Liver (tissue), 3 donors: Measurements from ENCODE around the gene AMMECR1.

Experiments
- ATF3 ChIP-seq: IDR thresholded peaks from 2 replicates; pipeline ENCODE4 v1.6.1; 2016; ENCODE audit warnings: antibody characterized with exemption
- CTCF ChIP-seq: fragments of 150-350 bp; IDR thresholded peaks from 2 replicates; pipeline ENCODE4 v1.5.1; 2017; ENCODE audit warnings: improper control_type of control experiment, low read depth, low read length; ENCODE audit not compliant: missing input control
- MAX ChIP-seq: IDR thresholded peaks from 2 replicates; pipeline ENCODE4 v1.6.1; 2016; ENCODE audit warnings: antibody characterized with exemption
- REST ChIP-seq: IDR thresholded peaks from 2 replicates; pipeline ENCODE4 v1.6.1; 2016; ENCODE audit warnings: antibody characterized with exemption, mild to moderate bottlenecking
- SP1 ChIP-seq: IDR thresholded peaks from 2 replicates; pipeline ENCODE4 v1.6.1; 2018; ENCODE audit warnings: antibody characterized with exemption, mild to moderate bottlenecking
- donor health status: healthy.
- donor health status: healthy.

- TF ChIP-seq CTCF, result no peak
- no peak for TF ChIP-seq REST
- no peak for TF ChIP-seq SP1
- TF ChIP-seq MAX, result no peak
- TF ChIP-seq ATF3, result no peak
Observed at GRCh38 chrX:110182362-110182761, 135.5 kb downstream of the AMMECR1 start.
